ENCODE results near the gene ZBTB1.

GRCh38 chr14:64525354-64525753 is 20.8 kb downstream of the ZBTB1 start:
- TF ChIP-seq CTCF (IDR thresholded peaks at IDR 0.05) (no peak), POLR2A (IDR thresholded peaks at IDR 0.05) (no peak)

Measured in testis (tissue), 2 donors.